HuH-7 (cell line): ENCODE results near the gene MB.

ENCODE experiments used
- DNase-seq: peaks from one replicate; pipeline ENCODE4 v3.0.0; 2011; ENCODE audit warnings: low spot score

The MB gene

GRCh38 chr22:35615156-35615555, 2.0 kb downstream of the MB start:
- no peak for DNase-seq

GRCh38 chr22:35614404-35614803, 2.7 kb downstream of the MB start:
- DNase-seq = no peak

GRCh38 chr22:35612903-35613302, 4.2 kb downstream of the MB start:
- DNase-seq = no peak

- no peak for DNase-seq
Observed at GRCh38 chr22:35611891-35612576, 5.1 kb downstream of the MB start.

- DNase-seq = no peak
Observed at GRCh38 chr22:35611200-35611890, 5.8 kb downstream of the MB start.

- DNase-seq = no peak
Observed at GRCh38 chr22:35610741-35611140, 6.4 kb downstream of the MB start.

- no peak for DNase-seq
Observed at GRCh38 chr22:35609761-35610160, 7.4 kb downstream of the MB start.

GRCh38 chr22:35609261-35609660, 7.9 kb downstream of the MB start:
- no peak for DNase-seq

- no peak for DNase-seq
Observed at GRCh38 chr22:35608088-35608487, 9.0 kb downstream of the MB start.

GRCh38 chr22:35606916-35607315, 10.2 kb downstream of the MB start:
- DNase-seq = no peak

GRCh38 chr22:35605851-35606481, 11.2 kb downstream of the MB start:
- no peak for DNase-seq

- no peak for DNase-seq
Observed at GRCh38 chr22:35605369-35605680, 11.8 kb downstream of the MB start.

- DNase-seq = no peak
Observed at GRCh38 chr22:35604621-35605368, 12.3 kb downstream of the MB start.

GRCh38 chr22:35601743-35602615, 15.2 kb downstream of the MB start:
- no peak for DNase-seq

- DNase-seq = no peak
Observed at GRCh38 chr22:35601013-35601580, 16.0 kb downstream of the MB start.

- DNase-seq = no peak
Observed at GRCh38 chr22:35600476-35600875, 16.7 kb downstream of the MB start.

- DNase-seq = no peak
Observed at GRCh38 chr22:35599364-35599763, 17.8 kb downstream of the MB start.

- DNase-seq = no peak
Observed at GRCh38 chr22:35598396-35598710, 18.8 kb downstream of the MB start.

- no peak for DNase-seq
Observed at GRCh38 chr22:35597692-35598395, 19.3 kb downstream of the MB start.

- DNase-seq = no peak
Observed at GRCh38 chr22:35596821-35597220, 20.3 kb downstream of the MB start.

- DNase-seq = no peak
Observed at GRCh38 chr22:35594686-35595085, 22.4 kb downstream of the MB start.
